T-cell (primary cell): ENCODE measurements around the gene MAPT. TPM values are rescaled to one million over a fixed set of nuclear protein-coding genes. Genes with fewer than 3 reads are reported as not detected.

ENCODE experiments used
- ATAC-seq, 4 experiments: fragments of 200-7000 bp in 3 of 4; fragments of 150-1000 bp in 1 of 4; cut with Tn5 transposase; replicated peaks in 1 of 4; 1 replicate in 3 of 4; 2 replicates in 1 of 4; pipeline ENCODE4 v1.10.0; 2021; ENCODE audit warnings: moderate library complexity in 3 of 4, mild to moderate bottlenecking in 2 of 4, moderate number of reproducible peaks in 1 of 4
- CTCF ChIA-PET, 2 donors: fragments of 300-600 bp; sonication (Branson Sonifier 250); formaldehyde crosslinking; loops; one replicate each; lab custom pipeline; 2022; ENCODE audit warnings: antibody characterized with exemption in 2 of 2; lab: Charles Lee
- POLR2A ChIA-PET, 2 donors: fragments of 300-600 bp; sonication (Branson Sonifier 250); formaldehyde crosslinking; loops; one replicate each; lab custom pipeline; 2022; ENCODE audit warnings: antibody characterized with exemption in 2 of 2; lab: Charles Lee
- DNase-seq, 35 experiments: peaks; one replicate each; pipeline versions ENCODE4 v3.0.0 to v3.0.0-alpha.2; 2013 to 2023
- H3K27ac ChIP-seq: one replicate; pipeline ENCODE4 v1.5.1; 2013; ENCODE audit warnings: low read length
- H3K27me3 ChIP-seq, 2 experiments: replicated peaks in 1 of 2; 1 replicate in 1 of 2; 2 replicates in 1 of 2; pipeline versions ENCODE4 v1.6.1 to v1.7.0; 2013; ENCODE audit warnings: low read length in 1 of 2, mixed read lengths in 1 of 2; ENCODE audit not compliant: control insufficient read depth in 2 of 2, insufficient read depth in 2 of 2; ENCODE audit errors: extremely low read depth in 1 of 2
- H3K36me3 ChIP-seq, 2 donors: 1 replicate in 1 of 2; 2 replicates in 1 of 2; pipeline versions ENCODE4 v1.6.1 to v1.7.0; 2013; ENCODE audit warnings: low read length in 1 of 2; ENCODE audit not compliant: control insufficient read depth in 2 of 2, insufficient read depth in 1 of 2; ENCODE audit errors: extremely low read depth in 1 of 2
- H3K4me1 ChIP-seq, 2 experiments: 1 replicate in 1 of 2; 2 replicates in 1 of 2; pipeline versions ENCODE4 v1.6.1 to v1.7.0; 2013; ENCODE audit warnings: low read length in 2 of 2, mixed read lengths in 1 of 2; ENCODE audit not compliant: insufficient read depth in 2 of 2, control insufficient read depth in 1 of 2; ENCODE audit errors: extremely low read depth in 1 of 2
- H3K4me3 ChIP-seq, 2 donors: 1 replicate in 1 of 2; 2 replicates in 1 of 2; pipeline versions ENCODE4 v1.5.1 to v1.7.0; 2013; ENCODE audit warnings: mild to moderate bottlenecking in 2 of 2, low read length in 1 of 2, moderate library complexity in 1 of 2; ENCODE audit not compliant: control insufficient read depth in 1 of 2; ENCODE audit errors: extremely low read depth in 1 of 2
- H3K9me3 ChIP-seq: 2 replicates; pipeline ENCODE4 v1.7.0; 2013
- H3K27ac Mint-ChIP-seq, 2 donors: one replicate each; pipeline ENCODE4 v1.8.0; 2020 to 2021; ENCODE audit warnings: mild to moderate bottlenecking in 2 of 2, mixed read lengths in 2 of 2
- H3K27me3 Mint-ChIP-seq, 2 donors: one replicate each; pipeline ENCODE4 v1.8.0; 2021 to 2022; ENCODE audit warnings: mixed read lengths in 2 of 2
- H3K36me3 Mint-ChIP-seq: one replicate; pipeline ENCODE4 v1.8.0; 2021; ENCODE audit warnings: mixed read lengths
- H3K4me1 Mint-ChIP-seq, 3 donors: one replicate each; pipeline ENCODE4 v1.8.0; 2020 to 2022; ENCODE audit warnings: mixed read lengths in 3 of 3, mild to moderate bottlenecking in 1 of 3
- H3K4me3 Mint-ChIP-seq, 3 donors: one replicate each; pipeline ENCODE4 v1.8.0; 2020 to 2022; ENCODE audit warnings: mild to moderate bottlenecking in 3 of 3, mixed read lengths in 3 of 3, moderate library complexity in 3 of 3
- H3K9me3 Mint-ChIP-seq, 3 donors: one replicate each; pipeline ENCODE4 v1.8.0; 2020 to 2022; ENCODE audit warnings: mixed read lengths in 3 of 3
- WGBS: methylation state at CpG from one replicate; pipeline ENCODE4 v1.1.5; 2013; ENCODE audit warnings: missing lambda C conversion rate; ENCODE audit not compliant: insufficient coverage; 5-methylcytosine and 5-hydroxymethylcytosine counted together
- total RNA-seq, 35 experiments: library from RNA in 6 of 35; stranded (reverse) in 6 of 35; fragments of 120-200 nt in 1 of 35; gene quantifications; one replicate each; pipeline versions ENCODE4 v1.2.1 to v1.2.4 and lab custom pipeline; 2013 to 2026

The MAPT gene
- total RNA-seq, 5 donors from 2014 or later (not counting 1 experiment from before 2014, with no cell fraction given), result 0.86 to 1.8 (median 1.2) TPM

GRCh38 chr17:45868276-45868675 lies 26.1 kb upstream of the MAPT start:
- no peak overlapping the region for H3K4me3 ChIP-seq
- H3K4me1 Mint-ChIP-seq, result peaks cover 3 to 16% (median 13%) of the 10 kb centered on the region in 3 donors
- H3K27ac ChIP-seq, result no peak overlapping the region
- ChIA-PET CTCF (no interaction called here), POLR2A (no interaction called here)
- no peaks in the 10 kb centered on the region for H3K36me3 ChIP-seq
- H3K27me3 Mint-ChIP-seq, result peaks cover 21 to 24% of the 10 kb centered on the region in 2 donors
- no peak for ATAC-seq
- peaks cover 0 to 18% of the 10 kb centered on the region in 2 experiments for H3K27me3 ChIP-seq
- H3K4me3 Mint-ChIP-seq, result no peak overlapping the region
- no peak overlapping the region for H3K27ac Mint-ChIP-seq
- H3K4me1 ChIP-seq, result no peaks in the 10 kb centered on the region
- no peak for DNase-seq
- no peaks in the 10 kb centered on the region for H3K36me3 Mint-ChIP-seq
- no peaks in the 10 kb centered on the region for H3K9me3 ChIP-seq
- H3K9me3 Mint-ChIP-seq, result no peaks in the 10 kb centered on the region
- 76% methylated on average over 5 of the region's 5 CpGs for WGBS

- Mint-ChIP-seq H3K27me3 (peaks cover 12 to 15% of the 10 kb centered on the region in 2 donors), H3K27ac (no peak overlapping the region), H3K9me3 (no peaks in the 10 kb centered on the region), H3K4me1 (peaks cover 6 to 13% (median 9%) of the 10 kb centered on the region in 3 donors), H3K4me3 (no peak overlapping the region), H3K36me3 (no peaks in the 10 kb centered on the region)
- POLR2A ChIA-PET, result no interaction called here
- CTCF ChIA-PET, result no interaction called here
- DNase-seq (no peak), ATAC-seq (no peak)
- WGBS, result 98% methylated on average over 6 of the region's 14 CpGs
- no peaks in the 10 kb centered on the region for H3K9me3 ChIP-seq
- no peak overlapping the region for H3K4me3 ChIP-seq
- H3K36me3 ChIP-seq, result no peaks in the 10 kb centered on the region
- peaks cover 0 to 8% of the 10 kb centered on the region in 2 experiments for H3K27me3 ChIP-seq
- peaks cover 0 to 4% of the 10 kb centered on the region in 2 experiments for H3K4me1 ChIP-seq
- H3K27ac ChIP-seq, result no peak overlapping the region
Measured at GRCh38 chr17:45869676-45870341, 24.5 kb upstream of the MAPT start.

DNA sequence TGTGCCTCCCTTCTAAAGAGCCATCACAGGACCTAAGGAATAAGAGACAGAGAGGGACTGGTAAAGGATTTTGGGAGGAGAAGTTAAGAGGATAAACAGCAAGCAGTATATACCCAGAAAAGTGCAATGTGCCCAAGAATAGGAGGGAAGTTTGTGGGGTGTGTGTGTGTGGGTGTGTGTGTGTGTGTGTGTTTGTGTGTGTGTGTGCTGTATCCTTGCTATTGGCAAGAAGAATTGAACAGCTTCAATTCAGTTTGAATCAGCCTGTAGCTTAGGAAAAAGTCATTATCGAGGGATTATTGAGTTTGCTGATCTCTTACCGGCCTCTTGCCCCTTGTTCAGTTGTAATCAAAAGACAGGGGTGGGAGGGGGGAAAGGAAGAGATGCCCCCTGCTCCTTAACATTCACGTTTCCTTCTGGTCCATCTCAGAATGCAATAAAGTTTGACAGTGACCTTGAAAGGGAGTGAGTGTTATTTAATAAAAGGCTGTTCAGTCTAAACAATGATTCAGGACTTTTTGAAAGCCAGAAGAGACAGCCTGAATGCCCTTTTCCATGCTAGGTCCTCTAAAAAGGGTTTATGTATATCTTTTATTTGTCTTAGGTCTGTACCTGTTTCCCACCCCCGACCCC lies 23.9 kb upstream of the MAPT start:
- DNase-seq, result no peak
- ATAC-seq, result no peak
- ChIA-PET CTCF (no interaction called here), POLR2A (no interaction called here)
- H3K9me3 Mint-ChIP-seq, result no peaks in the 10 kb centered on the region
- no peak overlapping the region for H3K27ac Mint-ChIP-seq
- H3K4me1 Mint-ChIP-seq, result peaks cover 5 to 12% (median 9%) of the 10 kb centered on the region in 3 donors
- Histone ChIP-seq H3K27ac (no peak overlapping the region), H3K4me1 (peaks cover 0 to 4% of the 10 kb centered on the region in 2 experiments), H3K9me3 (no peaks in the 10 kb centered on the region), H3K27me3 (peaks cover 0 to 7% of the 10 kb centered on the region in 2 experiments), H3K4me3 (no peak overlapping the region), H3K36me3 (no peaks in the 10 kb centered on the region)
- peaks cover 6 to 9% of the 10 kb centered on the region in 2 donors for H3K27me3 Mint-ChIP-seq
- no peaks in the 10 kb centered on the region for H3K36me3 Mint-ChIP-seq
- H3K4me3 Mint-ChIP-seq, result no peak overlapping the region
- WGBS, result 93% methylated on average over 2 of the region's 4 CpGs

DNA sequence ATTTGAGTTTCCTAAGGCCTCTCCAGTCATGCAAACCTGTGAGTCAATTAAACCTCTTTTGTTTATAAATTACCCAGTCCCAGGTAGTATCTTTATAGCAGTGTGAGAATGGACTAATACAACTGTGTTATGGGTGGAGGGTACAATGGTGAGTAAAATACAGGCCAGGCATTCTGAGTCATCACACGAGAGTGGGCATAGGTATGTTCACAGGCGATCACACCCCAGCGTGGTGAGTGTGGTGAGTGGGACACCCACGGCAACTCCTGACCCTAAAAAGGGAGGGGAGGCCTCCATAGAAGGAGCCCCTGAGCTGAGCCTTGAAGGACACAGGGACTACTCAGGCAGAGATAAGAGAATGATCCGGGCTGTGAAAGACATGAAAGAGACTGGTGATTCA lies 22.6 kb upstream of the MAPT start:
- Histone ChIP-seq H3K4me3 (no peak overlapping the region), H3K9me3 (no peaks in the 10 kb centered on the region), H3K36me3 (no peaks in the 10 kb centered on the region), H3K4me1 (peaks cover 0 to 4% of the 10 kb centered on the region in 2 experiments), H3K27me3 (peaks cover 0 to 7% of the 10 kb centered on the region in 2 experiments), H3K27ac (no peak overlapping the region)
- Mint-ChIP-seq H3K4me1 (peaks cover 5 to 12% (median 9%) of the 10 kb centered on the region in 3 donors), H3K9me3 (no peaks in the 10 kb centered on the region), H3K36me3 (no peaks in the 10 kb centered on the region), H3K27ac (no peak overlapping the region), H3K4me3 (no peak overlapping the region), H3K27me3 (peaks cover 0 to 3% of the 10 kb centered on the region in 2 donors)
- no peak for ATAC-seq
- DNase-seq, result no peak
- CTCF ChIA-PET, result no interaction called here
- 60% methylated on average over 4 of the region's 5 CpGs for WGBS
- POLR2A ChIA-PET, result no interaction called here

GRCh38 chr17:45873728-45874127 lies 20.6 kb upstream of the MAPT start:
- ChIA-PET CTCF (no interaction called here), POLR2A (interaction anchor here in 1 of 2 donors (0.5 to 0.7 kb wide), 2 partner anchors 19 to 1459 kb away, joined by 5 to 12 read pairs; no protein-coding TSS in a partner anchor)
- Histone ChIP-seq H3K4me1 (peaks cover 0 to 4% of the 10 kb centered on the region in 2 experiments), H3K27me3 (peaks cover 0 to 3% of the 10 kb centered on the region in 2 experiments), H3K36me3 (no peaks in the 10 kb centered on the region), H3K9me3 (no peaks in the 10 kb centered on the region), H3K27ac (peak overlapping the region; percentile 47), H3K4me3 (no peak overlapping the region)
- DNase-seq (peak in 7 of 35 experiments; percentile 9 to 52 (median 17)), ATAC-seq (peak; percentile 80 to 92 (median 88))
- 0% methylated on average over 6 of the region's 6 CpGs for WGBS
- H3K27ac Mint-ChIP-seq, result peak overlapping the region; percentile 88
- H3K36me3 Mint-ChIP-seq, result no peaks in the 10 kb centered on the region
- H3K9me3 Mint-ChIP-seq, result peaks cover 0 to 4% (median 3%) of the 10 kb centered on the region in 3 donors
- peaks cover 5 to 12% (median 9%) of the 10 kb centered on the region in 3 donors for H3K4me1 Mint-ChIP-seq
- peak overlapping the region; percentile 10 to 64 (median 59) for H3K4me3 Mint-ChIP-seq
- H3K27me3 Mint-ChIP-seq, result no peaks in the 10 kb centered on the region

- peak overlapping the region in 1 of 2 donors; percentile 88 for H3K27ac Mint-ChIP-seq
- peaks cover 0 to 3% of the 10 kb centered on the region in 2 experiments for H3K27me3 ChIP-seq
- H3K9me3 Mint-ChIP-seq, result peaks cover 0 to 4% (median 3%) of the 10 kb centered on the region in 3 donors
- ChIA-PET POLR2A (interaction anchor here in 1 of 2 donors (0.5 to 0.7 kb wide), 2 partner anchors 19 to 1459 kb away, joined by 5 to 12 read pairs; no protein-coding TSS in a partner anchor), CTCF (no interaction called here)
- no peak overlapping the region for H3K4me3 ChIP-seq
- peaks cover 5 to 12% (median 9%) of the 10 kb centered on the region in 3 donors for H3K4me1 Mint-ChIP-seq
- ATAC-seq (peak in 3 of 4 experiments; percentile 27 to 83 (median 47)), DNase-seq (peak in 1 of 35 experiments; percentile 58)
- no peak overlapping the region for H3K4me3 Mint-ChIP-seq
- no peaks in the 10 kb centered on the region for H3K27me3 Mint-ChIP-seq
- H3K9me3 ChIP-seq, result no peaks in the 10 kb centered on the region
- H3K36me3 ChIP-seq, result no peaks in the 10 kb centered on the region
- peaks cover 0 to 4% of the 10 kb centered on the region in 2 experiments for H3K4me1 ChIP-seq
- H3K27ac ChIP-seq, result peak overlapping the region; percentile 47
- no CpG with 5 or more reads among the region's 3 CpGs for WGBS
- no peaks in the 10 kb centered on the region for H3K36me3 Mint-ChIP-seq
Measured at GRCh38 chr17:45874151-45874550, 20.2 kb upstream of the MAPT start.
